ENCODE results near the gene KRT31.

GRCh38 chr17:41392278-41392677, 5.1 kb downstream of the KRT31 start:
- TF ChIP-seq, protein P1, sequence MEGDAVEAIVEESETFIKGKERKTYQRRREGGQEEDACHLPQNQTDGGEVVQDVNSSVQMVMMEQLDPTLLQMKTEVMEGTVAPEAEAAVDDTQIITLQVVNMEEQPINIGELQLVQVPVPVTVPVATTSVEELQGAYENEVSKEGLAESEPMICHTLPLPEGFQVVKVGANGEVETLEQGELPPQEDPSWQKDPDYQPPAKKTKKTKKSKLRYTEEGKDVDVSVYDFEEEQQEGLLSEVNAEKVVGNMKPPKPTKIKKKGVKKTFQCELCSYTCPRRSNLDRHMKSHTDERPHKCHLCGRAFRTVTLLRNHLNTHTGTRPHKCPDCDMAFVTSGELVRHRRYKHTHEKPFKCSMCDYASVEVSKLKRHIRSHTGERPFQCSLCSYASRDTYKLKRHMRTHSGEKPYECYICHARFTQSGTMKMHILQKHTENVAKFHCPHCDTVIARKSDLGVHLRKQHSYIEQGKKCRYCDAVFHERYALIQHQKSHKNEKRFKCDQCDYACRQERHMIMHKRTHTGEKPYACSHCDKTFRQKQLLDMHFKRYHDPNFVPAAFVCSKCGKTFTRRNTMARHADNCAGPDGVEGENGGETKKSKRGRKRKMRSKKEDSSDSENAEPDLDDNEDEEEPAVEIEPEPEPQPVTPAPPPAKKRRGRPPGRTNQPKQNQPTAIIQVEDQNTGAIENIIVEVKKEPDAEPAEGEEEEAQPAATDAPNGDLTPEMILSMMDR (IDR thresholded peaks at IDR 0.05) = no peak
- no peak for TF ChIP-seq EZH2 (IDR thresholded peaks at IDR 0.05; ENCODE audit: borderline replicate concordance, insufficient read depth, low read depth, low read length, poor library complexity, severe bottlenecking)

Measured in B cell (primary cell).